Measurements from ENCODE around the gene PRICKLE2.

The PRICKLE2 gene

DNA sequence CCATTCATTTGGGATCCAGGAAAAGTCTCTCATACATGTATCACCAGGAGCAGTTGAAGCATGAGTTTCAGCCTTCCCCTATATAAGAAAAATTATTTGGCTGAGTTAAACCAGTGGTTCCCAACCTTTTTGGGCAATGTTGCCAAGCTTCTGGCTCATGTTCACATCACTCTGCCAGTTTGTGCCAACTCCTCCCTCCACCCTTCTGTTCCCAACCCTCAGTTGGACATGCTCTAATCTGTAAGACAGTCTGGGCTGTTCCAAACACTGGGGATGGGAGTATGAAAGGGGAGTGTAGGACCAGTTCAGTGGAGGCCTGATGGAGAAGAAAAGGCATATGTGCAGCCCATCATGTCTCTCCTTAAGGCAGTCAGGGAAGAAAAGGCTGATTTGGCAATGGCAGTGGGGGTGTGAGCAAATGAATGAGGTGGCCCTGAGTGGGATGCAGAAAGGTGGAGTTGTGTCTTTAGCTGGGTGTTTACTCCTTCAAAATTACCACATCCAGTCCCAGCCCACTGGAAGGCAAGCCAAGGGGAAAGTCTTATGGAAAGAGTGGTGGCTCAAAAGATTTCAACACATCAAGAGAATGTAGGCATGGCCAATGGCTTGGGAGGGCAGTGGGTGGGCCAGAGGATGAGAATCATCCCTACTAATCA is 32.0 kb upstream of the PRICKLE2 start:
- Histone ChIP-seq H3K18ac (ENCODE audit: low read length) (no peak overlapping the region), H3K79me1 (ENCODE audit: low read length) (no peaks in the 10 kb centered on the region), H2AK5ac (ENCODE audit: low read length) (no peak overlapping the region), H2BK15ac (replicated peaks; ENCODE audit: low read depth) (no peak overlapping the region), H3K36me3 (ENCODE audit: control insufficient read depth, insufficient read depth, low read length) (no peaks in the 10 kb centered on the region), H3K27ac (ENCODE audit: low read depth, low read length) (no peak overlapping the region), H3K27me3 (ENCODE audit: insufficient read depth, low read length, poor library complexity) (no peaks in the 10 kb centered on the region), H4K8ac (ENCODE audit: low read depth, low read length) (no peak overlapping the region), H3K4me3 (ENCODE audit: low read length) (no peak overlapping the region), H3K4ac (ENCODE audit: low read depth, low read length) (no peak overlapping the region), H3K79me2 (ENCODE audit: control insufficient read depth, insufficient read depth, low read length) (no peaks in the 10 kb centered on the region), H3K23ac (ENCODE audit: low read length) (no peak overlapping the region), H2BK120ac (ENCODE audit: low read depth, low read length) (no peak overlapping the region), H4K5ac (ENCODE audit: low read length) (no peak overlapping the region), H3K4me1 (ENCODE audit: control insufficient read depth, low read depth, low read length) (no peaks in the 10 kb centered on the region), H3K9ac (ENCODE audit: low read length) (no peak overlapping the region), H3K56ac (ENCODE audit: low read length) (no peak overlapping the region), H2BK5ac (ENCODE audit: low read length) (no peak overlapping the region), H3K4me2 (ENCODE audit: low read length) (no peak overlapping the region)
- DNase-seq, result no peak

GRCh38 chr3:64255741-64256340 is 30.6 kb upstream of the PRICKLE2 start:
- Histone ChIP-seq H3K56ac (ENCODE audit: low read length) (no peak overlapping the region), H3K4me3 (ENCODE audit: low read length) (no peak overlapping the region), H4K8ac (ENCODE audit: low read depth, low read length) (no peak overlapping the region), H4K5ac (ENCODE audit: low read length) (no peak overlapping the region), H2BK15ac (replicated peaks; ENCODE audit: low read depth) (no peak overlapping the region), H2BK120ac (ENCODE audit: low read depth, low read length) (no peak overlapping the region), H3K27me3 (ENCODE audit: insufficient read depth, low read length, poor library complexity) (no peaks in the 10 kb centered on the region), H3K27ac (ENCODE audit: low read depth, low read length) (no peak overlapping the region), H3K4me1 (ENCODE audit: control insufficient read depth, low read depth, low read length) (no peaks in the 10 kb centered on the region), H3K79me2 (ENCODE audit: control insufficient read depth, insufficient read depth, low read length) (no peaks in the 10 kb centered on the region), H3K23ac (ENCODE audit: low read length) (no peak overlapping the region), H3K18ac (ENCODE audit: low read length) (no peak overlapping the region), H2AK5ac (ENCODE audit: low read length) (no peak overlapping the region), H2BK5ac (ENCODE audit: low read length) (no peak overlapping the region), H3K36me3 (ENCODE audit: control insufficient read depth, insufficient read depth, low read length) (no peaks in the 10 kb centered on the region), H3K9ac (ENCODE audit: low read length) (no peak overlapping the region), H3K4ac (ENCODE audit: low read depth, low read length) (no peak overlapping the region), H3K4me2 (ENCODE audit: low read length) (no peak overlapping the region), H3K79me1 (ENCODE audit: low read length) (no peaks in the 10 kb centered on the region)
- no peak for DNase-seq
- no CpG with 5 or more reads among the region's 5 CpGs for WGBS (ENCODE audit: extremely low coverage, insufficient coverage, low lambda C conversion rate)

DNA sequence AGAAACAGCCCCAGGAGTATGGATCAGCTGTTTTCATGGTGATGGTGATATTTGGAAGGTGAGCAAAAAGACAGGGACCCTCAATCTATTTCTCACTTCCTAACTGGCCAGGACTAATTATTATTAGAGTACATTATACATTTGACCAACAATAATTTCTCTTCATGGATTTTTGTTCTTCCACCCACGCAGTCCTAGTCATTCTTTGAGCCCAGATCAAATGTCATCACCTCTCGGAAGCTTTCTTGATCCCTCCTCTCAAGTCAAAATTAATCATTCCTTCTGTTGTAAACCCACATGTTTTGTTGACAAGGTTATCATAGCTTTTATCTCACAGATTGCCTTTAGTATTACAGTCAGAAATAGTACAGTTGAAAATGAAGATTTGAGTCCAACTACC is 29.2 kb upstream of the PRICKLE2 start:
- no peak overlapping the region for H3K23ac ChIP-seq (ENCODE audit: low read length)
- H3K18ac ChIP-seq (ENCODE audit: low read length), result no peak overlapping the region
- no peak overlapping the region for H2BK15ac ChIP-seq (replicated peaks; ENCODE audit: low read depth)
- no CpG with 5 or more reads among the region's 2 CpGs for WGBS (ENCODE audit: extremely low coverage, insufficient coverage, low lambda C conversion rate)
- H3K27me3 ChIP-seq (ENCODE audit: insufficient read depth, low read length, poor library complexity), result no peaks in the 10 kb centered on the region
- no peak overlapping the region for H2AK5ac ChIP-seq (ENCODE audit: low read length)
- no peaks in the 10 kb centered on the region for H3K4me1 ChIP-seq (ENCODE audit: control insufficient read depth, low read depth, low read length)
- H3K56ac ChIP-seq (ENCODE audit: low read length), result no peak overlapping the region
- no peaks in the 10 kb centered on the region for H3K79me2 ChIP-seq (ENCODE audit: control insufficient read depth, insufficient read depth, low read length)
- H2BK5ac ChIP-seq (ENCODE audit: low read length), result no peak overlapping the region
- H3K9ac ChIP-seq (ENCODE audit: low read length), result no peak overlapping the region
- no peaks in the 10 kb centered on the region for H3K79me1 ChIP-seq (ENCODE audit: low read length)
- no peak overlapping the region for H4K5ac ChIP-seq (ENCODE audit: low read length)
- no peak overlapping the region for H3K27ac ChIP-seq (ENCODE audit: low read depth, low read length)
- H4K8ac ChIP-seq (ENCODE audit: low read depth, low read length), result no peak overlapping the region
- H3K4ac ChIP-seq (ENCODE audit: low read depth, low read length), result no peak overlapping the region
- no peak overlapping the region for H3K4me2 ChIP-seq (ENCODE audit: low read length)
- H3K4me3 ChIP-seq (ENCODE audit: low read length), result no peak overlapping the region
- H3K36me3 ChIP-seq (ENCODE audit: control insufficient read depth, insufficient read depth, low read length), result no peaks in the 10 kb centered on the region
- no peak overlapping the region for H2BK120ac ChIP-seq (ENCODE audit: low read depth, low read length)
- DNase-seq, result no peak

- H3K79me2 ChIP-seq (ENCODE audit: control insufficient read depth, insufficient read depth, low read length), result no peaks in the 10 kb centered on the region
- H3K4me1 ChIP-seq (ENCODE audit: control insufficient read depth, low read depth, low read length), result no peaks in the 10 kb centered on the region
- no CpG with 5 or more reads among the region's 6 CpGs for WGBS (ENCODE audit: extremely low coverage, insufficient coverage, low lambda C conversion rate)
Measured at GRCh38 chr3:64253689-64254088, 28.4 kb upstream of the PRICKLE2 start.

DNA sequence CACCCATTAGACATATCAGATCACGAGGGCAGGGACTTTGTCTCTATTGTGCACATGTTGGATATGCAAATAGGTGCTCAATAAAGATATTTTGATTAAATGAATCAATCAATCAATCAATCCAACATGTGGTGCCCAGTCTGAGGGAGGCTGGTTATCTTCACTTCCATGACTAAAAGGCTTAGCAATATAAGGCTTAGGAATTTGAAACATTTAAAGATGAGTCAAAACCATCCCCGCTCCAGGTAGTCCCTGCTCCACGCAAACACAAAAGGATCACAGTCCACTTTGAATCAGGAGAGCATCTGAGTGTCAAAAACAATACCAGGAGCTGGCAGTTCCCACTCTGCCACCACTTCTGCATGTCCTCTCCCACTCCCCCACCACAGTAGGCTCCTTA is 25.8 kb upstream of the PRICKLE2 start:
- no peak overlapping the region for H2BK120ac ChIP-seq (ENCODE audit: low read depth, low read length)
- H3K27ac ChIP-seq (ENCODE audit: low read depth, low read length), result no peak overlapping the region
- H3K36me3 ChIP-seq (ENCODE audit: control insufficient read depth, insufficient read depth, low read length), result no peaks in the 10 kb centered on the region
- H4K8ac ChIP-seq (ENCODE audit: low read depth, low read length), result no peak overlapping the region
- no peaks in the 10 kb centered on the region for H3K79me1 ChIP-seq (ENCODE audit: low read length)
- no peak overlapping the region for H3K18ac ChIP-seq (ENCODE audit: low read length)
- no peak overlapping the region for H3K4me2 ChIP-seq (ENCODE audit: low read length)
- no peak overlapping the region for H2BK15ac ChIP-seq (replicated peaks; ENCODE audit: low read depth)
- no peak overlapping the region for H3K4me3 ChIP-seq (ENCODE audit: low read length)
- no peak overlapping the region for H3K4ac ChIP-seq (ENCODE audit: low read depth, low read length)
- no peak overlapping the region for H2BK5ac ChIP-seq (ENCODE audit: low read length)
- H3K23ac ChIP-seq (ENCODE audit: low read length), result no peak overlapping the region
- H3K4me1 ChIP-seq (ENCODE audit: control insufficient read depth, low read depth, low read length), result no peaks in the 10 kb centered on the region
- no peak overlapping the region for H4K5ac ChIP-seq (ENCODE audit: low read length)
- no peak overlapping the region for H3K9ac ChIP-seq (ENCODE audit: low read length)
- DNase-seq, result no peak
- no peak overlapping the region for H3K56ac ChIP-seq (ENCODE audit: low read length)
- no peaks in the 10 kb centered on the region for H3K27me3 ChIP-seq (ENCODE audit: insufficient read depth, low read length, poor library complexity)
- no CpG with 5 or more reads among the region's 3 CpGs for WGBS (ENCODE audit: extremely low coverage, insufficient coverage, low lambda C conversion rate)
- no peak overlapping the region for H2AK5ac ChIP-seq (ENCODE audit: low read length)
- no peaks in the 10 kb centered on the region for H3K79me2 ChIP-seq (ENCODE audit: control insufficient read depth, insufficient read depth, low read length)

More at GRCh38 chr3:64253689-64254088, 28.4 kb upstream of the PRICKLE2 start:
- H4K8ac ChIP-seq (ENCODE audit: low read depth, low read length), result no peak overlapping the region
- no peak overlapping the region for H4K5ac ChIP-seq (ENCODE audit: low read length)
- H3K27ac ChIP-seq (ENCODE audit: low read depth, low read length), result no peak overlapping the region
- no peak overlapping the region for H2BK5ac ChIP-seq (ENCODE audit: low read length)
- no peak overlapping the region for H3K56ac ChIP-seq (ENCODE audit: low read length)
- H3K18ac ChIP-seq (ENCODE audit: low read length), result no peak overlapping the region
- H3K4ac ChIP-seq (ENCODE audit: low read depth, low read length), result no peak overlapping the region
- no peaks in the 10 kb centered on the region for H3K79me1 ChIP-seq (ENCODE audit: low read length)
- H2BK120ac ChIP-seq (ENCODE audit: low read depth, low read length), result no peak overlapping the region
- H3K4me3 ChIP-seq (ENCODE audit: low read length), result no peak overlapping the region
- no peak overlapping the region for H3K23ac ChIP-seq (ENCODE audit: low read length)
- H3K27me3 ChIP-seq (ENCODE audit: insufficient read depth, low read length, poor library complexity), result no peaks in the 10 kb centered on the region
- H3K4me2 ChIP-seq (ENCODE audit: low read length), result no peak overlapping the region
- H3K9ac ChIP-seq (ENCODE audit: low read length), result no peak overlapping the region
- DNase-seq, result no peak
- no peak overlapping the region for H2BK15ac ChIP-seq (replicated peaks; ENCODE audit: low read depth)
- no peak overlapping the region for H2AK5ac ChIP-seq (ENCODE audit: low read length)
- no peaks in the 10 kb centered on the region for H3K36me3 ChIP-seq (ENCODE audit: control insufficient read depth, insufficient read depth, low read length)
